Choroid plexus epithelial cell (primary cell): ENCODE data around the gene RSBN1.

Source experiments
- DNase-seq: peaks from one replicate; pipeline ENCODE4 v3.0.0-alpha.2; 2010; ENCODE audit warnings: low read depth
- H3K4me3 ChIP-seq: 2 replicates; pipeline ENCODE4 v1.5.1; 2011; ENCODE audit warnings: low read depth, mild to moderate bottlenecking, control low read depth, low read length, moderate library complexity
- CTCF ChIP-seq: conservative IDR thresholded peaks from 2 replicates; pipeline ENCODE4 v1.5.1; 2011; ENCODE audit warnings: low read depth, mild to moderate bottlenecking, control low read depth, inconsistent platforms, low read length, moderate library complexity

RSBN1 gene

GRCh38 chr1:113792471-113792870 is 19.8 kb downstream of the RSBN1 start:
- no peak for TF ChIP-seq CTCF
- no peak overlapping the region for H3K4me3 ChIP-seq
- no peak for DNase-seq

GRCh38 chr1:113788802-113789201 is 23.5 kb downstream of the RSBN1 start:
- TF ChIP-seq CTCF, result no peak
- no peak for DNase-seq

GRCh38 chr1:113787663-113788062 is 24.6 kb downstream of the RSBN1 start:
- DNase-seq, result no peak
- H3K4me3 ChIP-seq, result no peak overlapping the region
- TF ChIP-seq CTCF, result no peak

More at GRCh38 chr1:113788802-113789201, 23.5 kb downstream of the RSBN1 start:
- no peak overlapping the region for H3K4me3 ChIP-seq

- no peak overlapping the region for H3K4me3 ChIP-seq
- DNase-seq, result peak; percentile 73
- no peak for TF ChIP-seq CTCF
These were observed 26.2 kb downstream of the RSBN1 start for GRCh38 chr1:113786069-113786468.

GRCh38 chr1:113784104-113784779 is 28.0 kb downstream of the RSBN1 start:
- no peak overlapping the region for H3K4me3 ChIP-seq
- TF ChIP-seq CTCF, result no peak
- DNase-seq, result peak; percentile 13

GRCh38 chr1:113783254-113784103 is 28.8 kb downstream of the RSBN1 start:
- TF ChIP-seq CTCF, result no peak
- peak; percentile 66 for DNase-seq
- H3K4me3 ChIP-seq, result no peak overlapping the region
